Common myeloid progenitor, CD34-positive (primary cell): ENCODE measurements around the gene CHMP1A.

Source experiments
- CTCF ChIA-PET: fragments of 350-600 bp; sonication (Branson Sonifier 250); formaldehyde crosslinking; loops from one replicate; lab custom pipeline; 2021; ENCODE audit warnings: antibody characterized with exemption; lab: Charles Lee
- POLR2A ChIA-PET: fragments of 350-600 bp; sonication (Branson Sonifier 250); formaldehyde crosslinking; loops from one replicate; lab custom pipeline; 2021; ENCODE audit warnings: antibody characterized with exemption; lab: Charles Lee
- DNase-seq, 3 donors: peaks; one replicate each; pipeline versions ENCODE4 v3.0.0 to v3.0.0-alpha.2; 2013
- H3K27ac ChIP-seq, 2 experiments: 1 replicate in 1 of 2; 2 replicates in 1 of 2; pipeline ENCODE4 v1.7.0; 2013; ENCODE audit warnings: inconsistent platforms in 2 of 2, low read length in 2 of 2, mild to moderate bottlenecking in 2 of 2, low read depth in 1 of 2, moderate library complexity in 1 of 2; ENCODE audit not compliant: severe bottlenecking in 2 of 2, insufficient read depth in 1 of 2, poor library complexity in 1 of 2
- H3K27me3 ChIP-seq, 5 experiments: replicated peaks in 2 of 5; 1 replicate in 3 of 5; 2 replicates in 2 of 5; pipeline versions ENCODE4 v1.6.1 to v1.7.0; 2013; ENCODE audit warnings: low read length in 4 of 5, mild to moderate bottlenecking in 2 of 5, moderate library complexity in 2 of 5, inconsistent platforms in 1 of 5; ENCODE audit not compliant: insufficient read depth in 5 of 5, control insufficient read depth in 4 of 5
- H3K36me3 ChIP-seq, 4 experiments: 1 replicate in 2 of 4; 2 replicates in 2 of 4; pipeline versions ENCODE4 v1.6.1 to v1.7.0; 2013; ENCODE audit warnings: low read length in 3 of 4, control low read depth in 1 of 4, mild to moderate bottlenecking in 1 of 4; ENCODE audit not compliant: control insufficient read depth in 4 of 4, insufficient read depth in 4 of 4
- H3K4me1 ChIP-seq, 4 experiments: 1 replicate in 3 of 4; 2 replicates in 1 of 4; pipeline versions ENCODE4 v1.6.1 to v1.7.1; 2013; ENCODE audit warnings: low read length in 3 of 4, mild to moderate bottlenecking in 3 of 4, control low read depth in 1 of 4, inconsistent platforms in 1 of 4, moderate library complexity in 1 of 4; ENCODE audit not compliant: control insufficient read depth in 4 of 4, insufficient read depth in 4 of 4; ENCODE audit errors: control extremely low read depth in 1 of 4
- H3K4me3 ChIP-seq, 7 experiments: 1 replicate in 4 of 7; 2 replicates in 3 of 7; pipeline versions ENCODE4 v1.5.1 to v1.7.0; 2013; ENCODE audit warnings: mild to moderate bottlenecking in 7 of 7, low read length in 6 of 7, moderate library complexity in 6 of 7, inconsistent platforms in 2 of 7, low read depth in 2 of 7, control low read depth in 1 of 7; ENCODE audit not compliant: insufficient read depth in 4 of 7, control insufficient read depth in 1 of 7; ENCODE audit errors: extremely low read depth in 1 of 7
- H3K9me3 ChIP-seq, 5 experiments: 1 replicate in 4 of 5; 2 replicates in 1 of 5; pipeline versions ENCODE4 v1.6.1 to v1.7.1; 2013; ENCODE audit warnings: low read length in 4 of 5, mild to moderate bottlenecking in 2 of 5, inconsistent platforms in 1 of 5, low read depth in 1 of 5, moderate library complexity in 1 of 5; ENCODE audit not compliant: control insufficient read depth in 4 of 5, insufficient read depth in 2 of 5; ENCODE audit errors: control extremely low read depth in 1 of 5
- WGBS: methylation state at CpG from one replicate; pipeline ENCODE4 v1.1.5; 2013; ENCODE audit not compliant: insufficient coverage; 5-methylcytosine and 5-hydroxymethylcytosine counted together

CHMP1A gene

DNA sequence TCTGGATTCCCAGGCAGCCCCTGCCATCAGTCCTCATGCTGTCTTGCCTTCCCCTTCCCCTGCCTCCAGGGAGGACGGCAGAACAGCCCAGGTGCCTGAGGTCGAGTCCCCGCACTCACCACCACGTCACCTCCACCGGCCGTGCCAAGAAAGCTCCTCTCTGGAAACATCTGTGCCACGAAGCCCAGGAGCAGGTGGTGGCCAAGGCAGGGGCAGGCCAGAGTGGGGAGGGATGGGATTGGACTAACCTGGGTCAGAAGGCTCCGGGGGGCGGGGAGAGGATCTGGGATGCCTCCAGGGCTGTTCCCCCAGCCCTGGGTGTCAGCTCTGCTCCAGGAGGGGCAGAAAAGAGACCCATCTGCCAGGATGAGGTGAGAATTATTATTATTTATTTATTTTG lies 51.5 kb downstream of the CHMP1A start:
- Histone ChIP-seq H3K4me3 (no peak overlapping the region), H3K27ac (no peak overlapping the region), H3K36me3 (no peaks in the 10 kb centered on the region), H3K4me1 (peaks cover 0 to 15% (median 10%) of the 10 kb centered on the region in 4 experiments), H3K9me3 (no peaks in the 10 kb centered on the region), H3K27me3 (no peaks in the 10 kb centered on the region)
- ChIA-PET CTCF (no interaction called here), POLR2A (no interaction called here)
- DNase-seq = no peak
- WGBS = 93% methylated on average over 3 of the region's 9 CpGs

DNA sequence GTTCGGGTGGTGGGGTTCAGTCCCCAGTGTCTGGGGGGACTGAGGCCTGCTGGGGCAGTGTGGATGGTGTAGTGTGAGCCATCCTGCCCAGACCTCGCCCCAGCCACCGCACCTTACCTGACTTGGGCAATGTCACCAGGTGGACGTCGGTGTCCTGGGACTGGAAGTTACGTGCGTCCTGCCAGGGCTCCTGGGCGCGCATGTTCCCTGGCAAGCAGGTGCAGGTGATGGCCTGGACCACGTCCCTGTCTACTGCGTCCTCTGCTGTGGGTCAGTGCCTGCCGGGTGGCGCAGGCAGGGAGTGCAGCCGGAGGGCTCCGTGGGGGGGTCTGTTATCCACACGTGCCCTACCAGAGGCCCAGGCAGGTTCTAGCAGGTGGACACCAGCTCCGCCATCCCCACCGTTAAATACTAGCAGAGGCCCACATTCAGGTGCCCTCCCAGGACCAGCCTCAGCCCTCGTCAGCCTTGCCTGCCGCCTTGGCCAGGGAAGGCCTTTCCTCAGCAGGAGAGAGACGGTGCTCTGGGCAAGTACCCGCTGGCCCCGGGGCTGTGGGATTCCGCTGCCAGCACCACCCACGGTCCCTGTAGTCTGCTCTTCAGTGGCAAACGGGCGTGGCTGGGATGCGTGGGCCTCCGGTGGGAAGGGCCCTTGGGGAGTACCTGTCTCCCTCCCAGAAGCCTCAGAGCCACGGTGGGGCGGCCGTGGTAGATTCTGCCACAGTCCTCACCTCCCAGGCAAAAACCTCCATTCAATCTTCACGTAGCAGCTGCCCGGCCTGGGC lies 52.1 kb downstream of the CHMP1A start:
- H3K36me3 ChIP-seq = no peaks in the 10 kb centered on the region
- ChIA-PET POLR2A (no interaction called here), CTCF (no interaction called here)
- H3K27ac ChIP-seq = no peak overlapping the region
- H3K4me1 ChIP-seq = peaks cover 0 to 15% (median 10%) of the 10 kb centered on the region in 4 experiments
- no peaks in the 10 kb centered on the region for H3K27me3 ChIP-seq
- no peaks in the 10 kb centered on the region for H3K9me3 ChIP-seq
- no peak for DNase-seq
- 98% methylated on average over 31 of the region's 34 CpGs for WGBS
- no peak overlapping the region for H3K4me3 ChIP-seq

DNA sequence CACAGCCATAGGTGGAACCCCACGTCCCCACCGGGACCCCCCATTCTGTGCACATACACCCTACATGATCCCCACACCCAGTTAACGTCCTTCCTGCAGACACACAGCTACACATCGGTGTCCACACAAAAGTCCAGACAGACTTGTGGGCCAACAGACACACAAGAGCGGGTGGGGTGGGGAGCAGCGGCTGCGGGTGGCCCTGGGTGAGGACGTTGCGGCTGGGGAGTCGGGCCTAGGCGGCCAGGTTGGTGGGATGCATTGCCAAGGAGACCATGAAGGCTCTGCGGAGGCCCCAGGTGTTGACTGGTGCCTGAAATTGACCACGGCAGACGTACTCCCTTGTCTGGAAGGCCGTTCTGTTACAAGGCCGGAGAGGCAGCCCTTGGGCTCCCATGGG lies 52.7 kb downstream of the CHMP1A start:
- Histone ChIP-seq H3K36me3 (no peaks in the 10 kb centered on the region), H3K9me3 (no peaks in the 10 kb centered on the region), H3K27me3 (no peaks in the 10 kb centered on the region), H3K4me1 (peaks cover 0 to 15% (median 10%) of the 10 kb centered on the region in 4 experiments), H3K27ac (no peak overlapping the region), H3K4me3 (no peak overlapping the region)
- DNase-seq = no peak
- ChIA-PET CTCF (no interaction called here), POLR2A (no interaction called here)
- 98% methylated on average over 13 of the region's 16 CpGs for WGBS

DNA sequence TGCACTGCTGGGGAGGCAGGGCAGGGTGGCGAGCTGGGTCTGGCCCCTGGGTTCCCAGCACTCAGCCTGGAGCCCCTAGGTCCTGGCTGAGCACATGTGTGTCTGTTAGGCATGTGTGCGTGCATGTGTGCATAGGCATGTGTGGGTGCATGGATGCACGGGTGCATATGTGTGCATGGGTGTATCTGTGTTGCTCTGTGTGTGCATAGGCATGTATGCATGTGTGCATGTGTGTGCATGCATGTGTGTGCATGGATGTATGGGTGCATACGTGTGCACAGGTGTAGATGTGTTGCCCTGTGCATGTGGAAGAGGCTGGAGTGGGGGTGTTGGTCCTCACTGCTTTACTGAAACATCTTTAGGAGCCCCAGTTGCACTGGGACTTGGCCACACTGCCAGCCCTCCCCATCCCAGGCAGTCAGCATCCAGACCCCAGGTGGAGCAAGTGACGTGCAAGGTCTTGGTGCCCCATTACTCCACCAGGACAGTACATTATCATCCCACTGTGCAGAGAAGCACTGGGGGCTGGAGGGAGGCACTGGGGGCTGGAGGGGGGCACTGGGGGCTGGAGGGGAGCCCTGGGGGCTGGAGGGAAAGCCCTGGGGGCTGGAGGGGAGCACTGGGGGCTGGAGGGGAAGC lies 54.4 kb downstream of the CHMP1A start:
- no peaks in the 10 kb centered on the region for H3K9me3 ChIP-seq
- 85% methylated on average over 4 of the region's 5 CpGs for WGBS
- no peaks in the 10 kb centered on the region for H3K36me3 ChIP-seq
- POLR2A ChIA-PET = interaction anchor here (0.6 kb wide), 1 partner anchor 33 kb away, joined by 3 read pairs; no protein-coding TSS in a partner anchor
- peaks cover 0 to 15% (median 10%) of the 10 kb centered on the region in 4 experiments for H3K4me1 ChIP-seq
- H3K27ac ChIP-seq = no peak overlapping the region
- DNase-seq = no peak
- CTCF ChIA-PET = interaction anchor here (0.6 to 1.6 kb wide), 3 partner anchors 10 to 86 kb away, joined by 3 to 5 read pairs (median 3); partner anchors contain the start of gene DPEP1
- H3K27me3 ChIP-seq = no peaks in the 10 kb centered on the region
- H3K4me3 ChIP-seq = peak overlapping the region in 2 of 7 experiments; percentile 25 to 33

DNA sequence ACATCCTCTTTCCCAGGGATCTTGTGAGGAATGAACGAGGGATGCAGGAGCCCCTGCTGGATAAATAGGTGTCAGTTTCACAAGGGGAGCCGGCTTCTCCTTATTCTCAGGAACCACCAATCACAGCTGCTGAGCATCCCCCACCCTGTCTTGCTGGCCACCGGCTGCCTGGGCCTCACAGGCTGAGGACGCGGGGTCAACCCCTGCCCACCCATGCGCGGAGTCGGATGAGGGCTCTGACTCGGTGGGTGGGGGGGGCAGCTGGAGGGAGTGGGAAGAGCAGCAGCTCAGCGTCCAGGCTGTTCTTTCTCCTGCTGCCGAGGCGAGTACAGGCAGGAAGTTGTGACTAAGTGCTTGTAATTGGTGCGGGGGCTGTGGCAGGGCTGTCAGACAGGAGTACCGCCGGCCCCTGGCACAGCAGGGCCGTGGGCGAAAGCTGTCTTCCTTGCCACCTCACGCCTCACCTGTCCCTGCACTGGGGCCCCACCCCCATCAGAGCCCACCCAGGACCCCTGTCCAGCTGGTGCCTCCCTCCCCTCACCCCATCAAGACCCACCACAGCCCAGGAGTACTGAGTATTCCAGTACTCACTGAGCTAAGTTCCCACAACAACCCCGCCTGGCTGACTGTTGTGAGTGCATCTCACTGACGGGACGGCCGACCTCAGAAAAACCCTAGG lies 55.1 kb downstream of the CHMP1A start:
- H3K4me1 ChIP-seq = peaks cover 0 to 15% (median 10%) of the 10 kb centered on the region in 4 experiments
- WGBS = 1% methylated on average over 15 of the region's 22 CpGs
- no peaks in the 10 kb centered on the region for H3K9me3 ChIP-seq
- H3K4me3 ChIP-seq = peak overlapping the region in 3 of 7 experiments; percentile 11 to 33 (median 25)
- no peak overlapping the region for H3K27ac ChIP-seq
- no peaks in the 10 kb centered on the region for H3K27me3 ChIP-seq
- ChIA-PET POLR2A (interaction anchor here (0.6 kb wide), 1 partner anchor 32 kb away, joined by 3 read pairs; no protein-coding TSS in a partner anchor), CTCF (interaction anchor here (0.5 to 1.6 kb wide), 5 partner anchors 11 to 87 kb away, joined by 3 to 6 read pairs (median 3); partner anchors contain the start of genes CPNE7 and DPEP1)
- peak; percentile 56 to 82 (median 74) for DNase-seq
- H3K36me3 ChIP-seq = no peaks in the 10 kb centered on the region

DNA sequence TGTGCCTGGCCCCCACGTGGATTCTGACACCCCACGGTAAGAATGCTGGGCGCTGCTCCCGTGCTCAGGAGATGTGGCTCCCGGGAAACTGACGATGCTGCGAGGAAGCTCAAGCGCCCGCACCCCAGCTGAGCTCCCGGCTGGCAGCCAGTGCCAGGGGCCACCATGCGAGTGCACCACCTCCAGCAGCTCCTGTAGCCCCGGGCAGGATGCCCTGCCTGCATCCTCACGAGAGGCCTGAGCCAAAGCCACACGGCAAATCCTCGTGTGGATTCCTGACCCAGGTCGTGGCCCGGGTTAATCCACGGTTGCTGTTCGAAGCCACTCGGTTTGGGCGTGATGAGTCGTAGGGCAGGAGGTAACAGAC lies 55.6 kb downstream of the CHMP1A start:
- ChIA-PET POLR2A (no interaction called here), CTCF (interaction anchor here (0.5 to 1.6 kb wide), 5 partner anchors 11 to 43 kb away, joined by 3 to 6 read pairs (median 3); partner anchors contain the start of genes CPNE7 and DPEP1)
- Histone ChIP-seq H3K4me3 (no peak overlapping the region), H3K9me3 (no peaks in the 10 kb centered on the region), H3K27ac (no peak overlapping the region), H3K4me1 (peaks cover 0 to 15% (median 10%) of the 10 kb centered on the region in 4 experiments), H3K36me3 (no peaks in the 10 kb centered on the region), H3K27me3 (no peaks in the 10 kb centered on the region)
- WGBS = 73% methylated on average over 22 of the region's 22 CpGs
- no peak for DNase-seq
